AG04450 (cell line): Measurements from ENCODE around the gene D2HGDH. TPM values are rescaled to one million over a fixed set of nuclear protein-coding genes. Genes with fewer than 3 reads are reported as not detected.

Source experiments
- CTCF ChIA-PET: fragments of 300-600, 350-600 bp; formaldehyde crosslinking; extraction: SDS; loops from one replicate; lab custom pipeline; 2022; ENCODE audit warnings: antibody characterized with exemption, inconsistent platforms; lab: Charles Lee
- POLR2A ChIA-PET: fragments of 350-600 bp; formaldehyde crosslinking; extraction: SDS; loops from one replicate; lab custom pipeline; 2021; ENCODE audit warnings: antibody characterized with exemption, inconsistent platforms; lab: Yijun Ruan, JAX
- DNase-seq: peaks from one replicate; pipeline ENCODE4 v3.0.0-alpha.2; 2011; ENCODE audit warnings: low read depth, low spot score
- H3K27ac ChIP-seq: one replicate; pipeline ENCODE4 v1.5.1; 2012; ENCODE audit warnings: low read depth, low read length, control low read depth
- H3K27me3 ChIP-seq: one replicate; pipeline ENCODE4 v1.6.0; 2012; ENCODE audit warnings: low read length; ENCODE audit not compliant: control insufficient read depth, insufficient read depth
- H3K4me3 ChIP-seq: 2 replicates; pipeline ENCODE4 v1.5.1; 2011; ENCODE audit warnings: mild to moderate bottlenecking, low read depth, low read length, control low read depth
- H3K9me3 ChIP-seq: 2 replicates; pipeline ENCODE4 v1.5.1; 2012; ENCODE audit warnings: low read length; ENCODE audit not compliant: control insufficient read depth, insufficient read depth
- CTCF ChIP-seq: IDR thresholded peaks from 2 replicates; pipeline ENCODE4 v1.5.1; 2011; ENCODE audit warnings: low read depth, low read length, control low read depth, inconsistent platforms
- polyA plus RNA-seq: library from polyadenylated mRNA; depleted of rRNA; stranded (reverse); fragments of >200 nt; gene quantifications from 2 replicates; pipeline ENCODE4 v1.2.3, GENCODE V29; 2011

D2HGDH gene
- polyA plus RNA-seq, 1 experiment: 7.3 TPM

- ChIA-PET POLR2A (no interaction called here), CTCF (no interaction called here)
- no peak for DNase-seq
- TF ChIP-seq CTCF: no peak
- no peaks in the 10 kb centered on the region; the same call in 1 of the 2 replicates for H3K9me3 ChIP-seq
- H3K4me3 ChIP-seq: no peak overlapping the region
- H3K27me3 ChIP-seq: no peaks in the 10 kb centered on the region
- no peak overlapping the region for H3K27ac ChIP-seq
These were observed 44.2 kb upstream of the D2HGDH start for GRCh38 chr2:241690202-241690717.

DNA sequence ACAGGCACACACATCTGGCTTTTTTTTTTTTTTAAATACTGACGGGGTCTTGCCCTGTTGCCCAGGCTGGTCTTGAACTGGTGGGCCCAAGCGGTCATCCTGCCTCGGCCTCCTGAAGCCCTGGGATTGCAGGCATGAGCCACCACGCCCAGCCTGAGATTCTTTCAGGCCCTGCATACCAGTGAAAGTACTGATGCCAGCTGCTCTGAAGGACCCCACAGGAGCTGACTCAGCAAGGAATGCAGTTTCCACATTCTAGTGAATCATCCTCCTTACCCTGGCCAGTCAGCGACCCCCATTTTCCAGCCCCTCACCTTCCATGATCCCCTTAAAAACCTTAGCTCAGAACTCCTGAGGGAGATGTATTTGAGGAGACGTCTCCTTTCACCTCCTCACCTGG lies 42.0 kb upstream of the D2HGDH start:
- Histone ChIP-seq H3K4me3 (no peak overlapping the region), H3K9me3 (no peaks in the 10 kb centered on the region), H3K27me3 (no peaks in the 10 kb centered on the region), H3K27ac (peak overlapping the region; percentile 70)
- TF ChIP-seq CTCF: no peak
- ChIA-PET POLR2A (interaction anchor here (0.7 to 1.8 kb wide), 3 partner anchors 9 to 377 kb away, joined by 4 to 20 read pairs (median 8); partner anchors contain the start of gene ING5), CTCF (no interaction called here)
- DNase-seq: peak; percentile 72

DNA sequence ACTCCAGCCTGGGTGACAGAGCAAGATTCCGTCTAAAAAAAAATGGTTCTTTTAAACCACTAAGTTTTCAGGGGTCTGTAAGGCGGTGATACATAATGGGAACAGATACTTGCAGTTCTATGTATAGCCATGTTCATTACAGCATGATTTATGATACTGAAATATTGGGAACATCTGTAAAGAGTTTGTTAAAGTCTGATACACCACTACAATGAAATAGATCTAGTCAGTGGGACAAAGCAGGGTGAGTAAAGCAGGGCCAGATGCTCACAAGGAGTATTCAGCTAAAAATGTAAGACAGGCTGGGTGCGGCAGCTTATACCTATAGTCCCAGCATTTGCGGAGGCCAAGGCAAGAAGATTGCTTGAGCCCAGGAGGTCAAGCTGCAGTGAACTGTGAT lies 38.8 kb upstream of the D2HGDH start:
- no peak for DNase-seq
- Histone ChIP-seq H3K4me3 (no peak overlapping the region), H3K27me3 (no peaks in the 10 kb centered on the region), H3K9me3 (no peaks in the 10 kb centered on the region), H3K27ac (no peak overlapping the region)
- TF ChIP-seq CTCF: no peak
- ChIA-PET CTCF (no interaction called here), POLR2A (no interaction called here)

- peak; percentile 21 for DNase-seq
- Histone ChIP-seq H3K9me3 (peaks cover 2% of the 10 kb centered on the region), H3K4me3 (peak overlapping the region; percentile 74), H3K27ac (no peak overlapping the region), H3K27me3 (no peaks in the 10 kb centered on the region)
- CTCF ChIA-PET: interaction anchor here (0.7 kb wide), 1 partner anchor 184 kb away, joined by 4 read pairs; no protein-coding TSS in a partner anchor
- POLR2A ChIA-PET: interaction anchor here (1.0 to 3.5 kb wide), 5 partner anchors 9 to 34 kb away, joined by 5 to 41 read pairs (median 17); partner anchors contain the start of genes D2HGDH and DTYMK
- peak; percentile 28; the same call in 1 of the 2 replicates for TF ChIP-seq CTCF
These were observed 33.4 kb upstream of the D2HGDH start for GRCh38 chr2:241701149-241701398.

DNA sequence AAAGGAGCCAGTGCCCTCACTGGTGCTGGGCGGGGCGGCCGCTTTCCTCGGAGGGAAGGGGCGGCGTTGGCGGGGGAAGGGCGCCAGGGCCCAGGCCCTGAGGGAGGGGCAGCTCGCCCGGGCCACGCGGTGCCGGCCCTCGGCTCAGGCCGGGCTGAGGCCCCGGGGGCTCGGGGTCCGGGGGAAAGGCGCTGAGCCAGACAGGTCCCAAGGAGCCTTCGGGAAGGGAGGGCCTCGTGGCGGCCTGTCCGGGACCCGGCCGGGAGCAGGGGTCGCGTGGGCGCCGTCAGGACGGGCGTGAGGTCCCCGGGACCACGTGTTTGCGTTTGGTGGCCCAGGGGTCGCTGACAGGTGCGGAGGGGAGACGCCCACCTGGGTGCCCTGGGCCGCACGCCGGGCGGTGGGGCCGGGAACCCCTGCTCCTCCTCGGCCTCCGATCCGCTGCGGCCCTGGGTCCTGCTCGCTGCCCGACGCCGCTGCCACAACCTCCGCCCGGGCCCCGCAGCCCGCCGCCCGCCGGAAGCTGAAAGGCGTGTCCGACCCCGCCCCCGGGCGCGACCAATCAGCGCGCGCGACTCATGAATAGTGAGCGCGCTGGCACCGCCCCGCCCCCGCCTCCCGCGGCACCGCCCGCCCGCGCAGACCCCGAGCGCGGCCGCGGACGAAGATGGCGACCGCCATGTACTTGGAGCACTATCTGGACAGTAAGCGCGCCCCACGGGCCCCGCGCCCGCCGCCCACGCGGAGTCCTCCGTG lies 32.9 kb upstream of the D2HGDH start, which contains the start of gene ING5:
ING5 (plus strand) TSS at position 641 of the 756 bp plus-strand sequence; CDS start at position 668, 27 bp downstream.
- Histone ChIP-seq H3K27me3 (no peaks in the 10 kb centered on the region), H3K4me3 (peak within 1 kb of the TSS; percentile 80), H3K27ac (peak within 1 kb of the TSS; percentile 39), H3K9me3 (peaks cover 7% of the 10 kb centered on the region)
- ChIA-PET POLR2A (interaction anchor here (1.0 to 3.5 kb wide), 5 partner anchors 9 to 34 kb away, joined by 5 to 41 read pairs (median 17); partner anchors contain the start of genes D2HGDH and DTYMK), CTCF (interaction anchor here (0.6 to 1.9 kb wide), 3 partner anchors 13 to 193 kb away, joined by 3 to 9 read pairs (median 4); partner anchors contain the start of gene STK25)
- DNase-seq: peak; percentile 71
- no peak for TF ChIP-seq CTCF
